Muscle layer of duodenum (tissue), 2 donors: ENCODE results near the gene ASAP3.
"Not testable (repeated sequence)": the region's sequence is repeated elsewhere in the genome, so short reads cannot be mapped to it uniquely, and the experiment has no call there.

Experiments used
- H3K27ac ChIP-seq: one replicate; pipeline ENCODE4 v1.7.0; 2013; ENCODE audit warnings: mild to moderate bottlenecking, low read length
- H3K27me3 ChIP-seq: one replicate; pipeline ENCODE4 v1.7.0; 2013; ENCODE audit warnings: low read depth, mild to moderate bottlenecking, control low read depth, low read length
- H3K36me3 ChIP-seq, 2 donors: one replicate each; pipeline ENCODE4 v1.7.0; 2013; ENCODE audit warnings: low read length in 2 of 2, control low read depth in 1 of 2, mild to moderate bottlenecking in 1 of 2; ENCODE audit not compliant: insufficient read depth in 2 of 2, control insufficient read depth in 1 of 2
- H3K4me1 ChIP-seq, 2 donors: one replicate each; pipeline ENCODE4 v1.7.0; 2013; ENCODE audit warnings: low read length in 2 of 2, mild to moderate bottlenecking in 2 of 2, control low read depth in 1 of 2, moderate library complexity in 1 of 2; ENCODE audit not compliant: insufficient read depth in 2 of 2, control insufficient read depth in 1 of 2
- H3K4me3 ChIP-seq, 2 donors: one replicate each; pipeline ENCODE4 v1.7.0; 2013; ENCODE audit warnings: low read length in 2 of 2, low read depth in 1 of 2, mild to moderate bottlenecking in 1 of 2
- H3K9me3 ChIP-seq, 2 donors: one replicate each; pipeline ENCODE4 v1.7.0; 2013; ENCODE audit warnings: low read length in 2 of 2, control low read depth in 1 of 2, mild to moderate bottlenecking in 1 of 2; ENCODE audit not compliant: control insufficient read depth in 1 of 2
- donor health status: healthy.

The ASAP3 gene

GRCh38 chr1:23387494-23387893 lies 96.5 kb downstream of the ASAP3 start:
- H3K27me3 ChIP-seq: no peaks in the 10 kb centered on the region
- H3K27ac ChIP-seq: no peak overlapping the region
- no peak overlapping the region for H3K4me3 ChIP-seq
- H3K36me3 ChIP-seq: peaks cover 0 to 13% of the 10 kb centered on the region in 2 donors
- H3K4me1 ChIP-seq: peaks cover 0 to 16% of the 10 kb centered on the region in 2 donors
- H3K9me3 ChIP-seq: no peaks in the 10 kb centered on the region

GRCh38 chr1:23385119-23385621 lies 98.8 kb downstream of the ASAP3 start:
- Histone ChIP-seq H3K4me3 (no peak overlapping the region), H3K4me1 (peaks cover 0 to 19% of the 10 kb centered on the region in 2 donors), H3K27me3 (no peaks in the 10 kb centered on the region), H3K36me3 (peaks cover 0 to 13% of the 10 kb centered on the region in 2 donors), H3K27ac (no peak overlapping the region), H3K9me3 (no peaks in the 10 kb centered on the region)

GRCh38 chr1:23384312-23385058 lies 99.5 kb downstream of the ASAP3 start:
- H3K9me3 ChIP-seq: no peaks in the 10 kb centered on the region
- H3K27me3 ChIP-seq: no peaks in the 10 kb centered on the region
- H3K36me3 ChIP-seq: peaks cover 0 to 13% of the 10 kb centered on the region in 2 donors
- H3K4me1 ChIP-seq: peaks cover 0 to 19% of the 10 kb centered on the region in 2 donors
- no peak overlapping the region for H3K4me3 ChIP-seq
- H3K27ac ChIP-seq: no peak overlapping the region

DNA sequence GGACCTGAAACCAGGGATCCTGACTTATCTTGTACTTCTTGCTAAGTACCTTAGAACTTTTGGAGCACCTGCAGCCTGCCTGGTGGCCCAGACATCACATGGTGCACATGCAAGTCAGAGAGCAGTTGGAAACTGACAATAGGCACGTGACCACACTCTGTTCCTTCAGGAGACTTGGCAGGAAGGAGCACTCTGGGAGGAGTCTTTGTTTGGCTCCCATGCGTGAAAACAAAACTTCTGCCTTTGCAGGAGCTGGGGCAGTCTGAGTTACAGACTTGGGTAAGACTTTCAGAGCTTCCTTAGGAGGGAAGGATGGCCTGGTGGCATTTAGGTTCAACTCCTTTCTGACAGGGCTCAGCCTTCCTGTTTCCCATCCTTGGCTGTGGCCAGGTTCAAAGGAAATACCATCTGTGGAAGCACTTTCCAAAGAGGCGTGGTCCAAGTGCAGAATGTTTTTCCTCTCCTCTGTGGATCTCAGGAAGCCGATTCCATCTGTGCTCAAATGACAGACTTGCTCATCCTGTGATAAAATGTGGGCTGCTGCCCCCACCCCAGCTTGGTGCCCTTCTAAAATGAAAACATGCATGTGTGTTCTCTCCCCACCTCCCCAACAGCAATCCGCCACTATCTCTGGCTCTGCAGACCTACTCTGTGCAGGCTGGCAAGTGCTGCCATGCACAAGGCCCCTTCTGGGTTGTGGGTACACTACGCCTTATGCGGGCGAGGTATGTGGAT lies 100.2 kb downstream of the ASAP3 start:
- H3K27ac ChIP-seq: no peak overlapping the region
- no peaks in the 10 kb centered on the region for H3K9me3 ChIP-seq
- no peak overlapping the region for H3K4me3 ChIP-seq
- peaks cover 0 to 23% of the 10 kb centered on the region in 2 donors for H3K4me1 ChIP-seq
- no peaks in the 10 kb centered on the region for H3K27me3 ChIP-seq
- peaks cover 0 to 13% of the 10 kb centered on the region in 2 donors for H3K36me3 ChIP-seq

- H3K4me1 ChIP-seq: peaks cover 0 to 30% of the 10 kb centered on the region in 2 donors
- H3K9me3 ChIP-seq: no peaks in the 10 kb centered on the region
- no peak overlapping the region for H3K27ac ChIP-seq
- no peak overlapping the region for H3K4me3 ChIP-seq
- H3K36me3 ChIP-seq: peaks cover 0 to 13% of the 10 kb centered on the region in 2 donors
- H3K27me3 ChIP-seq: no peaks in the 10 kb centered on the region
Observed at GRCh38 chr1:23381233-23381885, 102.6 kb downstream of the ASAP3 start.

GRCh38 chr1:23380719-23381118 lies 103.3 kb downstream of the ASAP3 start:
- no peaks in the 10 kb centered on the region for H3K27me3 ChIP-seq
- no peak overlapping the region for H3K27ac ChIP-seq
- H3K9me3 ChIP-seq: no peaks in the 10 kb centered on the region
- no peak overlapping the region for H3K4me3 ChIP-seq
- peaks cover 0 to 30% of the 10 kb centered on the region in 2 donors for H3K4me1 ChIP-seq
- H3K36me3 ChIP-seq: peaks cover 0 to 10% of the 10 kb centered on the region in 2 donors

DNA sequence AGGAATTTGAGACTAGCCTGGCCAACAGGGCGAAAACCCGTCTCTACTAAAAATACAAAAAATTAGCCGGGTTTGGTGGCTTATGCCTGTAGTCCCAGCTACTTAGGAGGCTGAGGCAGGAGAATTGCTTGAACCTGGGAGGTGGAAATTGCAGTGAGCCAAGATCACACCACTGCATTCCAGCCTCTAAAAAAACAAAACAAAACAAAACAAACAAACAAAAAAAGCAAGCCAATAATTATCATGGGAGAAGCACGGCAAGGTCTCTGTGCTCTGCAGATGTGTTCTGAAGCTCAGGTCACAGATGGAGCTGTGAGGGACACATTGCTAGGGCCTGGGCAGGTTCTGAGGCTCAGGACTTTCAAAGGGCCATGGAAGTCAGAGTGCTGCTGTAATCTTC lies 103.7 kb downstream of the ASAP3 start:
- not testable (repeated sequence) for H3K9me3 ChIP-seq, H3K4me3 ChIP-seq, H3K27ac ChIP-seq, H3K36me3 ChIP-seq, H3K27me3 ChIP-seq
- peaks cover 0 to 30% of the 10 kb centered on the region in 2 donors for H3K4me1 ChIP-seq
